HCT116 (cell line): ENCODE results near the gene PIK3C2A. TPM values are rescaled to one million over a fixed set of nuclear protein-coding genes. Genes with fewer than 3 reads are reported as not detected.

ENCODE experiments used
- ATAC-seq: fragments of 200-7000 bp; cut with Tn5 transposase; 2 replicates; pipeline ENCODE4 v1.9.1; 2020; ENCODE audit warnings: mild to moderate bottlenecking, moderate library complexity
- BruUV-seq: library from RNA; stranded (reverse); fragments of 400-500 nt; replicated peaks from 2 replicates; lab custom pipeline; 2021; lab: Mats Ljungman, UMichigan
- CTCF ChIA-PET: fragments of 300-600 bp; sonication (Branson Sonifier 250); formaldehyde crosslinking; loops from one replicate; lab custom pipeline; 2021; ENCODE audit warnings: antibody characterized with exemption; lab: Charles Lee
- POLR2A ChIA-PET: fragments of 300-600, 350-600 bp; sonication (Branson Sonifier 250); formaldehyde crosslinking; loops from one replicate; lab custom pipeline; 2021; ENCODE audit warnings: antibody characterized with exemption; lab: Charles Lee
- RAD21 ChIA-PET, 2 experiments: fragments of 300-600 bp; sonication (Branson Sonifier 250); formaldehyde crosslinking; loops; one replicate each; lab custom pipeline; 2023; ENCODE audit warnings: low total read pairs in 2 of 2; ENCODE audit not compliant: uncharacterized antibody in 2 of 2, unreplicated experiment in 2 of 2, low non-redundant PET in 1 of 2; lab: Charles Lee
- DNase-seq: peaks from one replicate; pipeline ENCODE4 v3.0.0-alpha.2; 2010; ENCODE audit warnings: low read depth, low spot score
- H2AFZ ChIP-seq: fragments of 200-600 bp; shearing (Covaris generic), sonication (generic); 2 replicates; pipeline ENCODE4 v1.6.1; 2017; ENCODE audit warnings: low read depth, mixed run types, mixed read lengths, antibody characterized with exemption, low read length; ENCODE audit not compliant: poor library complexity, severe bottlenecking
- H3K27ac ChIP-seq: 2 replicates; pipeline ENCODE4 v1.5.1; 2012; ENCODE audit warnings: low read depth, low read length
- H3K27me3 ChIP-seq: fragments of 200-600 bp; sonication (generic); 2 replicates; pipeline ENCODE4 v1.6.1; 2016; ENCODE audit warnings: mixed run types, low read length, mixed read lengths; ENCODE audit not compliant: insufficient read depth
- H3K36me3 ChIP-seq, 2 experiments: fragments of 200-500 bp in 1 of 2; fragments of 200-600 bp in 1 of 2; sonication (Bioruptor generic) in 1 of 2; sonication (generic) in 1 of 2; 2 replicates each; pipeline versions ENCODE4 v1.5.1 to v1.6.1; 2014 to 2016; ENCODE audit warnings: low read length in 2 of 2, inconsistent platforms in 1 of 2, mixed read lengths in 1 of 2, mixed run types in 1 of 2; ENCODE audit not compliant: insufficient read depth in 2 of 2, control insufficient read depth in 1 of 2
- H3K4me1 ChIP-seq, 2 experiments: fragments of 200-600 bp in 1 of 2; sonication (generic) in 1 of 2; 2 replicates each; pipeline versions ENCODE4 v1.5.1 to v1.6.1; 2012 to 2017; ENCODE audit warnings: low read length in 2 of 2, inconsistent platforms in 1 of 2, mild to moderate bottlenecking in 1 of 2, mixed read lengths in 1 of 2, mixed run types in 1 of 2, moderate library complexity in 1 of 2; ENCODE audit not compliant: insufficient read depth in 2 of 2, control insufficient read depth in 1 of 2
- H3K4me2 ChIP-seq: fragments of 200-600 bp; sonication (generic); 2 replicates; pipeline ENCODE4 v1.6.1; 2017; ENCODE audit warnings: mixed run types, low read length, mixed read lengths
- H3K4me3 ChIP-seq, 2 experiments: fragments of 200-600 bp in 1 of 2; sonication (generic) in 1 of 2; replicated peaks in 1 of 2; 2 replicates each; pipeline ENCODE4 v1.5.1; 2011 to 2016; ENCODE audit warnings: low read length in 2 of 2, control low read depth in 1 of 2, low read depth in 1 of 2, mild to moderate bottlenecking in 1 of 2, mixed read lengths in 1 of 2, mixed run types in 1 of 2
- H3K79me2 ChIP-seq: fragments of 200-600 bp; sonication (generic); 2 replicates; pipeline ENCODE4 v1.6.1; 2017; ENCODE audit warnings: mild to moderate bottlenecking, mixed run types, low read length, moderate library complexity, mixed read lengths; ENCODE audit not compliant: insufficient read depth
- H3K9ac ChIP-seq: fragments of 200-600 bp; sonication (generic); 2 replicates; pipeline ENCODE4 v1.6.1; 2016; ENCODE audit warnings: low read length, mixed read lengths
- H3K9me2 ChIP-seq: fragments of 200-600 bp; sonication (generic), shearing (Covaris generic); 2 replicates; pipeline ENCODE4 v1.6.1; 2017; ENCODE audit warnings: mixed run types, mild to moderate bottlenecking, moderate library complexity; ENCODE audit not compliant: insufficient read depth
- H3K9me3 ChIP-seq, 2 experiments: fragments of 200-500 bp in 1 of 2; fragments of 200-600 bp in 1 of 2; sonication (Bioruptor generic) in 1 of 2; sonication (generic) in 1 of 2; 2 replicates each; pipeline ENCODE4 v1.6.1; 2014 to 2017; ENCODE audit warnings: low read length in 2 of 2, mixed read lengths in 2 of 2, inconsistent platforms in 1 of 2, low read depth in 1 of 2, mild to moderate bottlenecking in 1 of 2, mixed run types in 1 of 2, moderate library complexity in 1 of 2; ENCODE audit not compliant: control insufficient read depth in 1 of 2, insufficient read depth in 1 of 2
- H4K20me1 ChIP-seq: fragments of 200-600 bp; sonication (generic), shearing (Covaris generic); 2 replicates; pipeline ENCODE4 v1.6.1; 2017; ENCODE audit warnings: mixed run types, mild to moderate bottlenecking, moderate library complexity; ENCODE audit not compliant: insufficient read depth
- ATF3 ChIP-seq: IDR thresholded peaks from 2 replicates; pipeline ENCODE4 v1.6.1; 2012
- CBX3 ChIP-seq: IDR thresholded peaks from 2 replicates; pipeline ENCODE4 v1.6.1; 2012; ENCODE audit warnings: low read depth
- CEBPB ChIP-seq: IDR thresholded peaks from 2 replicates; pipeline ENCODE4 v1.6.1; 2012; ENCODE audit warnings: low read depth
- CTCF ChIP-seq, 3 experiments: fragments of 200-600 bp in 1 of 3; sonication (generic) in 1 of 3; IDR thresholded peaks in 2 of 3; conservative IDR thresholded peaks in 1 of 3; 2 replicates each; pipeline ENCODE4 v1.5.1; 2012 to 2017; ENCODE audit warnings: low read depth in 2 of 3, low read length in 2 of 3, antibody characterized with exemption in 1 of 3, borderline replicate concordance in 1 of 3, control low read depth in 1 of 3, mild to moderate bottlenecking in 1 of 3, mixed read lengths in 1 of 3, mixed run types in 1 of 3, moderate library complexity in 1 of 3; ENCODE audit not compliant: insufficient read depth in 1 of 3
- ELF1 ChIP-seq: IDR thresholded peaks from 2 replicates; pipeline ENCODE4 v1.6.1; 2012; ENCODE audit warnings: low read depth, borderline replicate concordance
- EZH2phosphoT487 ChIP-seq: fragments of 200-600 bp; IDR thresholded peaks from 2 replicates; pipeline ENCODE4 v1.6.1; 2018; ENCODE audit warnings: antibody characterized with exemption, borderline replicate concordance
- FOSL1 ChIP-seq: IDR thresholded peaks from 2 replicates; pipeline ENCODE4 v1.6.1; 2012; ENCODE audit warnings: low read depth
- JUND ChIP-seq: IDR thresholded peaks from 2 replicates; pipeline ENCODE4 v1.6.1; 2012
- MAX ChIP-seq: IDR thresholded peaks from 2 replicates; pipeline ENCODE4 v1.6.1; 2012
- POLR2A ChIP-seq: IDR thresholded peaks from 2 replicates; pipeline ENCODE4 v1.7.0; 2011; ENCODE audit warnings: borderline replicate concordance; ENCODE audit not compliant: insufficient read depth, insufficient read length; ENCODE audit errors: extremely low read depth
- RAD21 ChIP-seq: IDR thresholded peaks from 2 replicates; pipeline ENCODE4 v1.6.1; 2012; ENCODE audit warnings: low read depth, mild to moderate bottlenecking
- SIN3A ChIP-seq: IDR thresholded peaks from 2 replicates; pipeline ENCODE4 v1.6.1; 2012; ENCODE audit warnings: low read depth
- SRF ChIP-seq: IDR thresholded peaks from 2 replicates; pipeline ENCODE4 v1.6.1; 2012; ENCODE audit warnings: low read depth
- YY1 ChIP-seq: IDR thresholded peaks from 2 replicates; pipeline ENCODE4 v1.6.1; 2011; ENCODE audit warnings: low read length, low read depth, moderate library complexity, mild to moderate bottlenecking; ENCODE audit not compliant: insufficient replicate concordance; ENCODE audit errors: extremely low read depth
- ZBTB33 ChIP-seq: IDR thresholded peaks from 2 replicates; pipeline ENCODE4 v1.6.1; 2011; ENCODE audit warnings: mild to moderate bottlenecking, low read length, moderate library complexity; ENCODE audit not compliant: insufficient replicate concordance; ENCODE audit errors: extremely low read depth
- ZNF274 ChIP-seq: fragments of 200-500 bp; sonication (Bioruptor generic); IDR thresholded peaks from 2 replicates; pipeline ENCODE4 v1.6.1; 2014; ENCODE audit warnings: mild to moderate bottlenecking, low read depth, low read length, inconsistent platforms
- intact Hi-C: fragments of 100-400 bp; cut with micrococcal nuclease; formaldehyde crosslinking; loops from 2 replicates; pipeline ENCODE4 v1.10.0; 2022
- total RNA-seq: library from RNA; stranded (reverse); gene quantifications from one replicate; pipeline ENCODE4 v1.2.1, GENCODE V29; 2021; ENCODE audit not compliant: unreplicated experiment

The PIK3C2A gene
- total RNA-seq, 1 experiment from 2014 or later: 51.6 TPM

GRCh38 chr11:17186932-17187692, 20.7 kb downstream of the PIK3C2A start:
- ChIA-PET CTCF (no interaction called here), POLR2A (no interaction called here)
- intact Hi-C loops: no loop called here

GRCh38 chr11:17185938-17186337, 21.8 kb downstream of the PIK3C2A start:
- intact Hi-C loops: no loop called here
- no peak overlapping the region for H3K4me3 ChIP-seq
- no TSS peak for BruUV-seq
- RAD21 ChIA-PET: no interaction called here
- H3K4me1 ChIP-seq: no peaks in the 10 kb centered on the region
- peaks cover 75% of the 10 kb centered on the region for H3K79me2 ChIP-seq
- no peak overlapping the region for H3K9ac ChIP-seq
- CTCF ChIA-PET: no interaction called here
- H2AFZ ChIP-seq: no peak overlapping the region
- POLR2A ChIA-PET: interaction anchor here (1.0 kb wide), 1 partner anchor 108 kb away, joined by 5 read pairs; the partner anchor contains the start of gene RPS13
- DNase-seq: no peak
- H3K27ac ChIP-seq: no peak overlapping the region
- H3K9me3 ChIP-seq: no peaks in the 10 kb centered on the region
- ATAC-seq: no peak
- H4K20me1 ChIP-seq: peaks cover 5% of the 10 kb centered on the region; the same call in 1 of the 2 replicates
- H3K4me2 ChIP-seq: no peak overlapping the region
- no peaks in the 10 kb centered on the region for H3K27me3 ChIP-seq
- no peaks in the 10 kb centered on the region for H3K9me2 ChIP-seq
- H3K36me3 ChIP-seq: no peaks in the 10 kb centered on the region
- TF ChIP-seq RAD21 (no peak), EZH2phosphoT487 (no peak), JUND (no peak), MAX (no peak), ZBTB33 (no peak), POLR2A (no peak), FOSL1 (no peak; the same call in 1 of the 2 replicates), CTCF (IDR thresholded peaks at IDR 0.05 in 2 of 3, conservative IDR thresholded peaks at IDR 0.05 in 1 of 3; ENCODE audit: borderline replicate concordance in 1 of 3, insufficient read depth in 1 of 3, low read depth in 2 of 3, low read length in 2 of 3) (no peak), ATF3 (no peak), YY1 (no peak), CEBPB (no peak), SIN3A (no peak), SRF (no peak), CBX3 (no peak), ZNF274 (no peak)

More at GRCh38 chr11:17186932-17187692, 20.7 kb downstream of the PIK3C2A start:
- H3K36me3 ChIP-seq: peaks cover 0 to 2% of the 10 kb centered on the region in 2 experiments; a peak in 1 of 4 replicates
- H4K20me1 ChIP-seq: peaks cover 5% of the 10 kb centered on the region; the same call in 1 of the 2 replicates
- no peak overlapping the region for H3K9ac ChIP-seq
- no peaks in the 10 kb centered on the region for H3K4me1 ChIP-seq
- no peak overlapping the region for H3K4me3 ChIP-seq
- no peak overlapping the region for H2AFZ ChIP-seq
- no peaks in the 10 kb centered on the region for H3K9me2 ChIP-seq
- H3K27me3 ChIP-seq: no peaks in the 10 kb centered on the region
- RAD21 ChIA-PET: no interaction called here
- H3K27ac ChIP-seq: no peak overlapping the region
- DNase-seq: no peak
- no peaks in the 10 kb centered on the region for H3K9me3 ChIP-seq
- no peak overlapping the region for H3K4me2 ChIP-seq
- TF ChIP-seq ELF1 (no peak), POLR2A (no peak), CBX3 (no peak)
- ATAC-seq: no peak
- no TSS peak for BruUV-seq
- H3K79me2 ChIP-seq: peaks cover 78% of the 10 kb centered on the region
